ENCODE data around the gene TRPV2. TPM values are rescaled to one million over a fixed set of nuclear protein-coding genes. Genes with fewer than 3 reads are reported as not detected.
"Not testable (repeated sequence)": the region's sequence is repeated elsewhere in the genome, so short reads cannot be mapped to it uniquely, and the experiment has no call there.

The TRPV2 gene
- total and polyA plus RNA-seq, 2 donors = 6.8 to 15.4 TPM

DNA sequence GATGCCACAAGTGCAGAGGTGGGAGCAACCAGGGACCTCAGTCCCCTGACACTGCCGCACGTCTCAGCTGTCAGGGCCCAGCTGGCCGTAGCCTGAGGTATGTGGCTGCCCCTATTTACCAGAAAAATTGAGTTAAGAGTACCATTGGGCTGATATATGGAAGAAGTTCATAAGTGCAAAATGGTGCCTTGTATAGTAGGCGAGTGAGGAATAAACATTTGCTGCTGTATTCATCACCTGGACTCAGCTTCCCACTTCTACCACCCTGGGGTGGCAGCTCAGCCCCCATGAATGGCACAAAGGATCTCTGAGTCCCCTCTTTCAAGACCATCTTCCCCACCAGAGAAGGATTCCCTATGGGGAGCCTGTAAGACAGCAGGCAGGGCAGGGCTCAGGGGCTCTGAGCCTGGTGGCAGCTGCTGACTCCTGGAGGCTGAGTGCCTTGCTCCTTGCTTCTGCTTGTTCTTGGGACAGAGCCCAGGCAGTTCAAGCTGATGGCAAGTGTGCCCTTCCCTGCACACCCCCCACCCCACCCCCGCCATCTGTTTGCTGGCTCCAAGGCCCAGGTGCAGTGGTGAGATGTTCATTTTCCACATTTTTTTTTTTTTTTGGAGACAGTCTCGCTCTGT lies 29.0 kb downstream of the TRPV2 start:
- H3K36me3 ChIP-seq (ENCODE audit: insufficient read depth) = peaks cover 4% of the 10 kb centered on the region
- no peak for DNase-seq (ENCODE audit: extremely low spot score)
- 87% methylated on average over 6 of the region's 6 CpGs for WGBS
- no peak overlapping the region for H3K4me3 ChIP-seq (ENCODE audit: low read depth, low read length)
- H3K4me1 ChIP-seq (ENCODE audit: insufficient read depth) = no peaks in the 10 kb centered on the region
- H3K27ac ChIP-seq (ENCODE audit: low read depth) = no peak overlapping the region

DNA sequence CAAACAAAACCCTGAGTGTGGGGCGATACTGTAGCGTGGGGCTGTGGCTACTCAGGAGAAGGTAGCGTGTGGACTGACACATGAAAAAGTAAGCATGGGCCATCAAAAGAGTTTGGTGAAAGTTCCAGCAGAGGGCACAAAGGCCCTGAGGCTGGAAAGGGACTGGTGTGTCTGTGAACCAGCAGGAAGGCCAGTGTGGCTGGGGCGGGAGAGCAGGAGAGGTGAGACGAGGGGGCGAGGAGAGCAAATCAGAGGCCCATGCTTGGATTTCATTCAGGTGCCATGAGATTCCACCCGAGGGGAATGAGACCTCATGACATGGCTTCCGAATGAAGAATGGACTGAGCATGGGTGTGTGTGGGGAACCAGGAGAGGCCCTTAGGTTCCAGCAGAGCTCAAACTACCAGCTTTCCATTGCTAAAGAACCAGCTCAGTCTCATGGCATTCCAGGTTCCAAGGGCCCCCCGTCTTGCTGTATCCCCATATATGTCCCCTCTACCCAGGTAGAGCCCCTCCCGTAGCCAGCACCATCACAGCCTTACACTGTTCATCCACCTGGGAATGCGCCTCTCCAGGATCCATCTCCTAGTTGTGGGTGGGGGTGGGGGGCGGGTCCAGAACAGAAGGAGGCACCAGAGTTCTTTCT lies 31.1 kb downstream of the TRPV2 start:
- H3K36me3 ChIP-seq (ENCODE audit: insufficient read depth) = peaks cover 4% of the 10 kb centered on the region
- WGBS = 87% methylated on average over 12 of the region's 12 CpGs
- no peak overlapping the region for H3K27ac ChIP-seq (ENCODE audit: low read depth)
- no peak for DNase-seq (ENCODE audit: extremely low spot score)
- H3K4me3 ChIP-seq (ENCODE audit: low read depth, low read length) = no peak overlapping the region
- H3K4me1 ChIP-seq (ENCODE audit: insufficient read depth) = no peaks in the 10 kb centered on the region

GRCh38 chr17:16447676-16448075 lies 32.3 kb downstream of the TRPV2 start:
- Histone ChIP-seq H3K36me3 (ENCODE audit: insufficient read depth) (peaks cover 4% of the 10 kb centered on the region), H3K27ac (ENCODE audit: low read depth) (no peak overlapping the region), H3K4me1 (ENCODE audit: insufficient read depth) (no peaks in the 10 kb centered on the region), H3K4me3 (ENCODE audit: low read depth, low read length) (no peak overlapping the region)
- 86% methylated on average over 8 of the region's 8 CpGs for WGBS
- DNase-seq (ENCODE audit: extremely low spot score) = no peak

DNA sequence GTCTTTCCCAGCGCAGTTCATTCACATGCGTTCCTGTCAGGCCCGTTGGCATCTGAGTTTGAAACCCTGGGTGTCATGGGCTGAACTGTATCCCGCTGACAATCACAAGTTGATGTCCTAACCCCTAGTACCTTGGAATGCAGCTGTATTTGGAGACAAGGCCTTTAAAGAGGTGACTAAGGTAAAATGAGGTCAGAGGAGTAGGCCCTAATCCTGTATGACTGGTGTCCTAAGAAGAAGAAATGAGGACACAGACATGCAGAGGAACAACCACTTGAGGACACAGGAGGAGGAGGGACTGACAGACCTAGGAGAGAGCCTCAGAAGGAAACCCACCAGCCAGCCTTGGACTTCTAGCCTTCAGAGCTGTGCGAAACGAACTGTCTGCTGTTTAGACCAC lies 33.1 kb downstream of the TRPV2 start:
- peaks cover 4% of the 10 kb centered on the region for H3K36me3 ChIP-seq (ENCODE audit: insufficient read depth)
- 89% methylated on average over 6 of the region's 6 CpGs for WGBS
- no peak for DNase-seq (ENCODE audit: extremely low spot score)
- H3K4me1 ChIP-seq (ENCODE audit: insufficient read depth) = no peaks in the 10 kb centered on the region
- H3K4me3 ChIP-seq (ENCODE audit: low read depth, low read length) = no peak overlapping the region
- no peak overlapping the region for H3K27ac ChIP-seq (ENCODE audit: low read depth)

GRCh38 chr17:16449121-16449570 lies 33.8 kb downstream of the TRPV2 start:
- Histone ChIP-seq H3K36me3 (ENCODE audit: insufficient read depth) (peaks cover 4% of the 10 kb centered on the region), H3K27ac (ENCODE audit: low read depth) (no peak overlapping the region), H3K4me3 (ENCODE audit: low read depth, low read length) (no peak overlapping the region), H3K4me1 (ENCODE audit: insufficient read depth) (no peaks in the 10 kb centered on the region)
- no peak for DNase-seq (ENCODE audit: extremely low spot score)
- 83% methylated on average over 11 of the region's 11 CpGs for WGBS

- no peak for DNase-seq (ENCODE audit: extremely low spot score)
- 94% methylated on average over 4 of the region's 4 CpGs for WGBS
- Histone ChIP-seq H3K36me3 (ENCODE audit: insufficient read depth) (peaks cover 3% of the 10 kb centered on the region), H3K4me1 (ENCODE audit: insufficient read depth) (no peaks in the 10 kb centered on the region), H3K4me3 (ENCODE audit: low read depth, low read length) (no peak overlapping the region), H3K27ac (ENCODE audit: low read depth) (no peak overlapping the region)
Observed at GRCh38 chr17:16450028-16450427, 34.7 kb downstream of the TRPV2 start.

GRCh38 chr17:16452268-16452667 lies 36.9 kb downstream of the TRPV2 start:
- H3K4me1 ChIP-seq (ENCODE audit: insufficient read depth); H3K36me3 ChIP-seq (ENCODE audit: insufficient read depth); H3K27ac ChIP-seq (ENCODE audit: low read depth); DNase-seq (ENCODE audit: extremely low spot score); H3K4me3 ChIP-seq (ENCODE audit: low read depth, low read length): not testable (repeated sequence)
- 94% methylated on average over 8 of the region's 8 CpGs for WGBS

- H3K36me3 ChIP-seq (ENCODE audit: insufficient read depth) = no peaks in the 10 kb centered on the region
- 82% methylated on average over 4 of the region's 4 CpGs for WGBS
- H3K4me3 ChIP-seq (ENCODE audit: low read depth, low read length) = no peak overlapping the region
- no peaks in the 10 kb centered on the region for H3K4me1 ChIP-seq (ENCODE audit: insufficient read depth)
- DNase-seq (ENCODE audit: extremely low spot score) = no peak
- no peak overlapping the region for H3K27ac ChIP-seq (ENCODE audit: low read depth)
Observed at GRCh38 chr17:16453493-16453851, 38.1 kb downstream of the TRPV2 start.

GRCh38 chr17:16455997-16456741 lies 40.8 kb downstream of the TRPV2 start:
- no peak for DNase-seq (ENCODE audit: extremely low spot score)

DNA sequence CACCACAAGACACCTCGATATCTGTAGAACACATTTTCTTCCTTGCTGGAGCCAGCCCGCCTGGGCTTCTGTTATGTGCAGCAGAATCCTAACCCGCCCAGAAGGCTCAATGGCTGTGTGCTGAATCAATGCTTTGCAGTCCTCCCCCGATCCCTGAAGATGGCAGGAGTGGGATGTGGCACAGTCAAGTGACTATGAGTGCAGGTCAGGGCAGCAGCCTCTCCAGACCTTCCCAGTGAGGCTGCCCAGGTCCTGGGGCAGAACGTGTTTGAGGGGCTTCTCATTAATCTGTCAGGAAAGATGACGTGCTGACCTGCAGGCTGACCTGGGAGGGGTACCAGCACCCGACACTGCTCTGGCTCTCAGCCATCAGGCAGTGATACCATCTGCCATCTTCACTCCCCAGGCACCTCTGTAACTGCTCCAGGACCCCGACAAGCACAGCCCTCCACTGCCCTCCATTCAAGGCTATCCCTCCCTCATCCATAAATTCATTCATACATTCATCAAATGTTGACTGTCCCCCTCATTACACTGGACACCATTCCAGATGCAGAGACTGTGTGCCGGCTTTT lies 41.5 kb downstream of the TRPV2 start:
- no peak for DNase-seq (ENCODE audit: extremely low spot score)
- WGBS = 82% methylated on average over 9 of the region's 9 CpGs
- no peaks in the 10 kb centered on the region for H3K36me3 ChIP-seq (ENCODE audit: insufficient read depth)
- H3K27ac ChIP-seq (ENCODE audit: low read depth) = no peak overlapping the region
- H3K4me1 ChIP-seq (ENCODE audit: insufficient read depth) = no peaks in the 10 kb centered on the region
- H3K4me3 ChIP-seq (ENCODE audit: low read depth, low read length) = no peak overlapping the region

More at GRCh38 chr17:16455997-16456741, 40.8 kb downstream of the TRPV2 start:
- H3K4me1 ChIP-seq (ENCODE audit: insufficient read depth) = no peaks in the 10 kb centered on the region
- no peak overlapping the region for H3K27ac ChIP-seq (ENCODE audit: low read depth)
- no peak overlapping the region for H3K4me3 ChIP-seq (ENCODE audit: low read depth, low read length)
- WGBS = 85% methylated on average over 5 of the region's 5 CpGs
- no peaks in the 10 kb centered on the region for H3K36me3 ChIP-seq (ENCODE audit: insufficient read depth)

GRCh38 chr17:16459271-16459670 lies 43.9 kb downstream of the TRPV2 start:
- H3K4me3 ChIP-seq (ENCODE audit: low read depth, low read length) = no peak overlapping the region
- H3K27ac ChIP-seq (ENCODE audit: low read depth) = no peak overlapping the region
- H3K4me1 ChIP-seq (ENCODE audit: insufficient read depth) = no peaks in the 10 kb centered on the region
- no peaks in the 10 kb centered on the region for H3K36me3 ChIP-seq (ENCODE audit: insufficient read depth)
- WGBS = 84% methylated on average over 11 of the region's 11 CpGs
- no peak for DNase-seq (ENCODE audit: extremely low spot score)

- 82% methylated on average over 5 of the region's 5 CpGs for WGBS
- no peaks in the 10 kb centered on the region for H3K4me1 ChIP-seq (ENCODE audit: insufficient read depth)
- H3K27ac ChIP-seq (ENCODE audit: low read depth) = no peak overlapping the region
- DNase-seq (ENCODE audit: extremely low spot score) = no peak
- H3K36me3 ChIP-seq (ENCODE audit: insufficient read depth) = no peaks in the 10 kb centered on the region
- no peak overlapping the region for H3K4me3 ChIP-seq (ENCODE audit: low read depth, low read length)
Observed at GRCh38 chr17:16459855-16460550, 44.6 kb downstream of the TRPV2 start.

DNA sequence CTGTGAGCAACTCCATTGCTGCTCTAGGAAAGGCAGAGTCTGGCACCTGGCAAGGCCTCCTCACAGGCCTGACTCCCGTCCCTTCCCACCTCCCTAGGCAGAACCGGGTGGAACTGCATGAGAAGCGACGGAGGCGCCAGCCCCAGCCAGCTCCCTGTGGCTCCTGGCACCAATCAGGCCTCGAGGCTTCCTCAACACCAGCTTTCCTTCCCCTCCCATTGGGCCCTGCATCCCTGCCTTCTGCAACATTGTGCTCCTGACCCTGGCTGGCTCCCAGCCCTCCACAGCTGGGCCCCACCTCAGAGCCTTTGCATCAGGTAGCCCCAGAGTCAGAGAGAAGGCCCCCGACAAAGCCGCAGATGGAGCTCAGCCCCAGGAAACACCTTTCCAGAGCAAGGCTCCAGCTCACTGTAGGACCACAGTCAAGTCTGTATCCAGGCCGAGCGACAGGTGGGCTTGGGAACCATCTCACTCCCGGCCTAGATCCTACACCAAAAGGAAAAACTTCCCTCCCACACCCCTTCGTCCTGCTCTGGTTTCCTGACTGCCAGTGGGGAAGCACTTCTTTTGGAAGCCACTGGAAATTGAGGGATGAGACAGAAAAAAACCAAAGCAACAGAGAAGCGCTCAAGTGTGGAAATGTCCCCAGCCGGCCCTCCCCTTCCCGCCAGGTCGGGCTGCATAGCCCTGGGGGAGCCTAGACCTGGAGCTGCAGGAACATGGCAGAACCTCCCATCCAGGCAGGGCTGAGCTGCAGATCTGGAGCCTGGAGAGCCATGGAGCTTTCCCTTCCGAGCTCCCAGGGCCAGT lies 45.6 kb downstream of the TRPV2 start:
- DNase-seq (ENCODE audit: extremely low spot score) = no peak
- H3K4me3 ChIP-seq (ENCODE audit: low read depth, low read length) = no peak overlapping the region
- no peaks in the 10 kb centered on the region for H3K4me1 ChIP-seq (ENCODE audit: insufficient read depth)
- H3K36me3 ChIP-seq (ENCODE audit: insufficient read depth) = no peaks in the 10 kb centered on the region
- no peak overlapping the region for H3K27ac ChIP-seq (ENCODE audit: low read depth)
- 94% methylated on average over 17 of the region's 17 CpGs for WGBS
